KG1 (cell line): ENCODE measurements around the gene TUT1.
"Not testable (repeated sequence)": the region's sequence is repeated elsewhere in the genome, so short reads cannot be mapped to it uniquely, and the experiment has no call there.

ENCODE experiments used
- DNase-seq: peaks from one replicate; lab custom pipeline; 2025; lab: John Stamatoyannopoulos, UW

The TUT1 gene

GRCh38 chr11:62591448-62592145, at the start of gene TUT1:
Gene TUT1, minus strand, starts transcription at chr11:62591523. Its CDS starts 38 bp downstream, at chr11:62591485.
- DNase-seq, result peak; percentile 99

- DNase-seq, result no peak
These were observed 41.2 kb upstream of the TUT1 start for GRCh38 chr11:62632492-62632891.

- no peak for DNase-seq
These were observed 36.4 kb upstream of the TUT1 start for GRCh38 chr11:62627713-62628112.

GRCh38 chr11:62622476-62623089, 31.3 kb upstream of the TUT1 start:
- DNase-seq, result no peak

- DNase-seq, result peak; percentile 87
These were observed 30.5 kb upstream of the TUT1 start, which contains the start of gene B3GAT3 for GRCh38 chr11:62621567-62622470. Gene B3GAT3, minus strand, starts transcription at chr11:62621986. Its CDS starts 39 bp downstream, at chr11:62621947.

- DNase-seq, result no peak
These were observed 29.8 kb upstream of the TUT1 start for GRCh38 chr11:62621027-62621566.

- DNase-seq, result not testable (repeated sequence)
These were observed 25.6 kb upstream of the TUT1 start for GRCh38 chr11:62616957-62617356.

GRCh38 chr11:62615521-62615920, 24.2 kb upstream of the TUT1 start:
- DNase-seq, result no peak

- DNase-seq, result no peak
These were observed 23.0 kb upstream of the TUT1 start for GRCh38 chr11:62614275-62614674.

- DNase-seq, result no peak
These were observed 22.0 kb upstream of the TUT1 start for GRCh38 chr11:62613291-62613778.

GRCh38 chr11:62612366-62613290, 21.3 kb upstream of the TUT1 start, which contains the start of the genes EML3 and ROM1:
Gene EML3, minus strand, starts transcription at chr11:62612775. Its CDS starts 318 bp downstream, at chr11:62612457.
Gene ROM1, plus strand, starts transcription at chr11:62613257. Its CDS starts 25 bp downstream, at chr11:62613282.
- peak; percentile 87 for DNase-seq

- DNase-seq, result peak; percentile 78
These were observed 20.5 kb upstream of the TUT1 start for GRCh38 chr11:62611705-62612365.

GRCh38 chr11:62610814-62611704, 19.7 kb upstream of the TUT1 start:
- DNase-seq, result no peak

- no peak for DNase-seq
These were observed 19.1 kb upstream of the TUT1 start for GRCh38 chr11:62610403-62610802.

- no peak for DNase-seq
These were observed 17.5 kb upstream of the TUT1 start for GRCh38 chr11:62608776-62609175.

GRCh38 chr11:62607714-62608113, 16.4 kb upstream of the TUT1 start:
- no peak for DNase-seq

GRCh38 chr11:62605902-62606301, 14.6 kb upstream of the TUT1 start:
- no peak for DNase-seq

- DNase-seq, result no peak
These were observed 14.1 kb upstream of the TUT1 start for GRCh38 chr11:62605467-62605866.

GRCh38 chr11:62604460-62605120, 13.3 kb upstream of the TUT1 start:
- no peak for DNase-seq
